Body of pancreas (tissue), 4 donors: ENCODE results near the gene LILRB1.

ENCODE experiments used
- CTCF ChIP-seq, 7 experiments: fragments of 450-650 bp in 4 of 7; fragments of 200-600 bp in 3 of 7; sonication (generic) in 3 of 7; IDR thresholded peaks; one replicate each; pipeline ENCODE4 v1.5.1; 2016 to 2019; ENCODE audit warnings: antibody characterized with exemption in 7 of 7
- POLR2A ChIP-seq, 3 donors: fragments of 450-650 bp; IDR thresholded peaks; one replicate each; pipeline ENCODE4 v1.6.1; 2016; ENCODE audit warnings: antibody characterized with exemption in 3 of 3, mild to moderate bottlenecking in 2 of 3

GRCh38 chr19:54659300-54659699, 29.0 kb downstream of the LILRB1 start:
- TF ChIP-seq CTCF (IDR thresholded peaks at IDR 0.05) (no peak), POLR2A (IDR thresholded peaks at IDR 0.05) (no peak)
